Amygdala (tissue), 56 donors: Measurements from ENCODE around the gene ETFA.
A peak's percentile ranks its signal among the peaks of the same experiment; 100 is the strongest.

Experiments used
- DNase-seq, 56 donors: peaks; one replicate each; lab custom pipeline; 2025; lab: John Stamatoyannopoulos, UW

The ETFA gene

GRCh38 chr15:76311100-76311953 lies at the start of gene ETFA:
ETFA (minus strand) TSS chr15:76311469; CDS start chr15:76311388, 81 bp downstream.
- DNase-seq = peak; percentile 23 to 93 (median 78)

GRCh38 chr15:76360416-76360815 lies 49.1 kb upstream of the ETFA start:
- DNase-seq = no peak

- DNase-seq = no peak
Measured at GRCh38 chr15:76359152-76359551, 47.9 kb upstream of the ETFA start.

- no peak for DNase-seq
Measured at GRCh38 chr15:76358453-76358852, 47.2 kb upstream of the ETFA start.

GRCh38 chr15:76354823-76355440 lies 43.7 kb upstream of the ETFA start:
- no peak for DNase-seq

- DNase-seq = no peak
Measured at GRCh38 chr15:76353903-76354302, 42.6 kb upstream of the ETFA start.

- no peak for DNase-seq
Measured at GRCh38 chr15:76353023-76353577, 41.8 kb upstream of the ETFA start.

- DNase-seq = no peak
Measured at GRCh38 chr15:76349301-76350070, 38.2 kb upstream of the ETFA start.

- DNase-seq = no peak
Measured at GRCh38 chr15:76347482-76348055, 36.3 kb upstream of the ETFA start.

GRCh38 chr15:76346669-76347481 lies 35.6 kb upstream of the ETFA start:
- no peak for DNase-seq

- DNase-seq = no peak
Measured at GRCh38 chr15:76345880-76346668, 34.8 kb upstream of the ETFA start.

GRCh38 chr15:76345583-76345879 lies 34.3 kb upstream of the ETFA start:
- DNase-seq = no peak

- DNase-seq = no peak
Measured at GRCh38 chr15:76344893-76345582, 33.8 kb upstream of the ETFA start.

GRCh38 chr15:76343313-76343996 lies 32.2 kb upstream of the ETFA start:
- no peak for DNase-seq

- DNase-seq = no peak
Measured at GRCh38 chr15:76342382-76343201, 31.3 kb upstream of the ETFA start.

- no peak for DNase-seq
Measured at GRCh38 chr15:76342058-76342381, 30.8 kb upstream of the ETFA start.

- no peak for DNase-seq
Measured at GRCh38 chr15:76341366-76342057, 30.2 kb upstream of the ETFA start.
